GM12892 (cell line): ENCODE measurements around the gene IFITM1.
"Not testable (repeated sequence)": the region's sequence is repeated elsewhere in the genome, so short reads cannot be mapped to it uniquely, and the experiment has no call there.

Source experiments
- POLR2A ChIP-seq: IDR thresholded peaks from 2 replicates; pipeline ENCODE4 v1.6.1; 2011; ENCODE audit warnings: low read depth, low read length, control low read depth
- POLR2AphosphoS5 ChIP-seq: IDR thresholded peaks from 2 replicates; pipeline ENCODE4 v1.6.1; 2011; ENCODE audit warnings: low read depth, low read length, control low read depth
- TAF1 ChIP-seq: IDR thresholded peaks from 2 replicates; pipeline ENCODE4 v1.6.1; 2011; ENCODE audit warnings: low read depth, mild to moderate bottlenecking, control low read depth, low read length, borderline replicate concordance

GRCh38 chr11:324593-325517 is 11.0 kb downstream of the IFITM1 start:
- not testable (repeated sequence) for TF ChIP-seq POLR2AphosphoS5, POLR2A, TAF1
